ENCODE measurements around the gene FYTTD1. TPM values are rescaled to one million over a fixed set of nuclear protein-coding genes. Genes with fewer than 3 reads are reported as not detected.
"Not testable (repeated sequence)": the region's sequence is repeated elsewhere in the genome, so short reads cannot be mapped to it uniquely, and the experiment has no call there.

The FYTTD1 gene
- total RNA-seq, 1 donor from 2014 or later, result 67.2 TPM

GRCh38 chr3:197722734-197723133 is 26.9 kb upstream of the FYTTD1 start:
- Mint-ChIP-seq H3K4me1 (ENCODE audit: unreplicated experiment) (peaks cover 8% of the 10 kb centered on the region), H3K9me3 (ENCODE audit: unreplicated experiment) (peaks cover 7% of the 10 kb centered on the region), H3K27ac (ENCODE audit: unreplicated experiment) (no peak overlapping the region), H3K4me3 (ENCODE audit: unreplicated experiment) (no peak overlapping the region), H3K27me3 (ENCODE audit: unreplicated experiment) (no peaks in the 10 kb centered on the region), H3K36me3 (ENCODE audit: unreplicated experiment) (peaks cover 7% of the 10 kb centered on the region)
- DNase-seq (ENCODE audit: extremely low spot score, unreplicated experiment), result no peak
- no peak for TF ChIP-seq CTCF (IDR thresholded peaks at IDR 0.05)

- not testable (repeated sequence) for H3K9me3 Mint-ChIP-seq (ENCODE audit: unreplicated experiment); H3K36me3 Mint-ChIP-seq (ENCODE audit: unreplicated experiment); H3K27ac Mint-ChIP-seq (ENCODE audit: unreplicated experiment); DNase-seq (ENCODE audit: extremely low spot score, unreplicated experiment); H3K4me1 Mint-ChIP-seq (ENCODE audit: unreplicated experiment); H3K27me3 Mint-ChIP-seq (ENCODE audit: unreplicated experiment); H3K4me3 Mint-ChIP-seq (ENCODE audit: unreplicated experiment)
These were observed 21.8 kb upstream of the FYTTD1 start for GRCh38 chr3:197727878-197728277.

DNA sequence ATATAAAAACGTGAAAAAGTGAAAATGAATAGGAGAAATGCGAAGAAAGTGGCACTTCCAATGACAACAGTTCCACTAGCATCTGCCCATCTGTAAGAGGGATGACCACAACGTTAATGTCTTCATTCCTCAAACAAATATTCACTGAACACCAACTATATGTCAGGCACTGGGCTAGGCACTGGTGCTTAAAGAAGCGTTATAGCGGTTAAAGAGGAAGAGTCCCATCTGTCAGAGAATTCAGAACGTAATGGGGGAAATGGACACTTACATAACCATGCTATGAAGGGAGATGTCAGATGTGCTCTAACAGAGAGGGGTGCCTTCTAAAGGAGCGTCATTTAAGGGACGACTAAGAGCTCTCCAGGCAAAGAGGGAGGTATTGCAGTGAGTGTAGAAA is 21.2 kb upstream of the FYTTD1 start:
- no peaks in the 10 kb centered on the region for H3K27me3 Mint-ChIP-seq (ENCODE audit: unreplicated experiment)

GRCh38 chr3:197730200-197730599 is 19.5 kb upstream of the FYTTD1 start:
- DNase-seq (ENCODE audit: extremely low spot score, unreplicated experiment), result no peak
- Mint-ChIP-seq H3K4me1 (ENCODE audit: unreplicated experiment) (peaks cover 15% of the 10 kb centered on the region), H3K36me3 (ENCODE audit: unreplicated experiment) (peaks cover 3% of the 10 kb centered on the region), H3K9me3 (ENCODE audit: unreplicated experiment) (no peaks in the 10 kb centered on the region), H3K4me3 (ENCODE audit: unreplicated experiment) (no peak overlapping the region), H3K27ac (ENCODE audit: unreplicated experiment) (peak overlapping the region; percentile 91), H3K27me3 (ENCODE audit: unreplicated experiment) (no peaks in the 10 kb centered on the region)
- no peak for TF ChIP-seq CTCF (IDR thresholded peaks at IDR 0.05)

More for the DNA sequence above, 21.2 kb upstream of the FYTTD1 start:
- no peak for DNase-seq (ENCODE audit: extremely low spot score, unreplicated experiment)
- no peak for TF ChIP-seq CTCF (IDR thresholded peaks at IDR 0.05)
- peaks cover 8% of the 10 kb centered on the region for H3K4me1 Mint-ChIP-seq (ENCODE audit: unreplicated experiment)
- H3K36me3 Mint-ChIP-seq (ENCODE audit: unreplicated experiment), result peaks cover 3% of the 10 kb centered on the region
- H3K27ac Mint-ChIP-seq (ENCODE audit: unreplicated experiment), result peak overlapping the region; percentile 57
- no peak overlapping the region for H3K4me3 Mint-ChIP-seq (ENCODE audit: unreplicated experiment)
- H3K9me3 Mint-ChIP-seq (ENCODE audit: unreplicated experiment), result no peaks in the 10 kb centered on the region

- peak overlapping the region; percentile 45 for H3K27ac Mint-ChIP-seq (ENCODE audit: unreplicated experiment)
- not testable (repeated sequence) for DNase-seq (ENCODE audit: extremely low spot score, unreplicated experiment); H3K36me3 Mint-ChIP-seq (ENCODE audit: unreplicated experiment); H3K27me3 Mint-ChIP-seq (ENCODE audit: unreplicated experiment); H3K9me3 Mint-ChIP-seq (ENCODE audit: unreplicated experiment); H3K4me3 Mint-ChIP-seq (ENCODE audit: unreplicated experiment)
- H3K4me1 Mint-ChIP-seq (ENCODE audit: unreplicated experiment), result peaks cover 20% of the 10 kb centered on the region
These were observed 18.9 kb upstream of the FYTTD1 start for GRCh38 chr3:197730770-197731169.

GRCh38 chr3:197731483-197731882 is 18.2 kb upstream of the FYTTD1 start:
- H3K36me3 Mint-ChIP-seq (ENCODE audit: unreplicated experiment); H3K4me3 Mint-ChIP-seq (ENCODE audit: unreplicated experiment); DNase-seq (ENCODE audit: extremely low spot score, unreplicated experiment); H3K9me3 Mint-ChIP-seq (ENCODE audit: unreplicated experiment); H3K27ac Mint-ChIP-seq (ENCODE audit: unreplicated experiment); H3K27me3 Mint-ChIP-seq (ENCODE audit: unreplicated experiment): not testable (repeated sequence)
- H3K4me1 Mint-ChIP-seq (ENCODE audit: unreplicated experiment), result peaks cover 24% of the 10 kb centered on the region

GRCh38 chr3:197733042-197733441 is 16.6 kb upstream of the FYTTD1 start:
- DNase-seq (ENCODE audit: extremely low spot score, unreplicated experiment), result no peak
- H3K27me3 Mint-ChIP-seq (ENCODE audit: unreplicated experiment), result no peaks in the 10 kb centered on the region
- no peaks in the 10 kb centered on the region for H3K9me3 Mint-ChIP-seq (ENCODE audit: unreplicated experiment)
- H3K4me3 Mint-ChIP-seq (ENCODE audit: unreplicated experiment), result no peak overlapping the region
- no peak overlapping the region for H3K27ac Mint-ChIP-seq (ENCODE audit: unreplicated experiment)
- H3K36me3 Mint-ChIP-seq (ENCODE audit: unreplicated experiment), result peaks cover 3% of the 10 kb centered on the region
- no peak for TF ChIP-seq CTCF (IDR thresholded peaks at IDR 0.05)
- peaks cover 33% of the 10 kb centered on the region for H3K4me1 Mint-ChIP-seq (ENCODE audit: unreplicated experiment)
